ENCODE results near the gene RSPO3. TPM values are rescaled to one million over a fixed set of nuclear protein-coding genes. Genes with fewer than 3 reads are reported as not detected.

The RSPO3 gene
- total RNA-seq, 1 donor from 2014 or later, result 32.3 TPM

GRCh38 chr6:127160484-127160883, 42.0 kb downstream of the RSPO3 start:
- DNase-seq (ENCODE audit: extremely low spot score, unreplicated experiment), result no peak
- no peak overlapping the region for H3K4me3 Mint-ChIP-seq
- no peaks in the 10 kb centered on the region for H3K27me3 Mint-ChIP-seq
- H3K4me1 Mint-ChIP-seq (ENCODE audit: unreplicated experiment), result no peaks in the 10 kb centered on the region
- H3K36me3 Mint-ChIP-seq, result peaks cover 5% of the 10 kb centered on the region
- H3K9me3 Mint-ChIP-seq, result no peaks in the 10 kb centered on the region
- no peak for TF ChIP-seq CTCF (conservative IDR thresholded peaks at IDR 0.05)
- no peak overlapping the region for H3K27ac Mint-ChIP-seq

GRCh38 chr6:127162836-127163235, 44.4 kb downstream of the RSPO3 start:
- no peaks in the 10 kb centered on the region for H3K9me3 Mint-ChIP-seq
- H3K36me3 Mint-ChIP-seq, result peaks cover 7% of the 10 kb centered on the region
- H3K27me3 Mint-ChIP-seq, result no peaks in the 10 kb centered on the region
- no peak for DNase-seq (ENCODE audit: extremely low spot score, unreplicated experiment)
- no peak overlapping the region for H3K4me3 Mint-ChIP-seq
- TF ChIP-seq CTCF (conservative IDR thresholded peaks at IDR 0.05), result no peak
- no peaks in the 10 kb centered on the region for H3K4me1 Mint-ChIP-seq (ENCODE audit: unreplicated experiment)
- H3K27ac Mint-ChIP-seq, result no peak overlapping the region

GRCh38 chr6:127164036-127164435, 45.6 kb downstream of the RSPO3 start:
- H3K36me3 Mint-ChIP-seq, result peaks cover 9% of the 10 kb centered on the region
- H3K9me3 Mint-ChIP-seq, result no peaks in the 10 kb centered on the region
- no peak overlapping the region for H3K4me3 Mint-ChIP-seq
- no peak overlapping the region for H3K27ac Mint-ChIP-seq
- no peaks in the 10 kb centered on the region for H3K27me3 Mint-ChIP-seq
- no peak for DNase-seq (ENCODE audit: extremely low spot score, unreplicated experiment)
- no peaks in the 10 kb centered on the region for H3K4me1 Mint-ChIP-seq (ENCODE audit: unreplicated experiment)
- TF ChIP-seq CTCF (conservative IDR thresholded peaks at IDR 0.05), result no peak

- Mint-ChIP-seq H3K9me3 (peaks cover 3% of the 10 kb centered on the region), H3K4me1 (ENCODE audit: unreplicated experiment) (no peaks in the 10 kb centered on the region), H3K36me3 (peaks cover 9% of the 10 kb centered on the region), H3K27me3 (no peaks in the 10 kb centered on the region), H3K4me3 (no peak overlapping the region), H3K27ac (no peak overlapping the region)
- TF ChIP-seq CTCF (conservative IDR thresholded peaks at IDR 0.05), result no peak
- no peak for DNase-seq (ENCODE audit: extremely low spot score, unreplicated experiment)
These were observed 46.1 kb downstream of the RSPO3 start for GRCh38 chr6:127164565-127164964.

GRCh38 chr6:127173156-127173940, 54.9 kb downstream of the RSPO3 start:
- TF ChIP-seq CTCF (conservative IDR thresholded peaks at IDR 0.05), result no peak
- no peak for DNase-seq (ENCODE audit: extremely low spot score, unreplicated experiment)
- Mint-ChIP-seq H3K27me3 (no peaks in the 10 kb centered on the region), H3K36me3 (peaks cover 3% of the 10 kb centered on the region), H3K4me3 (no peak overlapping the region), H3K27ac (no peak overlapping the region), H3K4me1 (ENCODE audit: unreplicated experiment) (peaks cover 11% of the 10 kb centered on the region), H3K9me3 (peaks cover 3% of the 10 kb centered on the region)

All from type B pancreatic cell (in vitro differentiated cells).